GM18507 (cell line): ENCODE measurements around the gene OPTC.
"Not testable (repeated sequence)": the region's sequence is repeated elsewhere in the genome, so short reads cannot be mapped to it uniquely, and the experiment has no call there.

Experiments used
- DNase-seq: peaks from one replicate; pipeline ENCODE4 v3.0.0; 2011; ENCODE audit warnings: low read depth; ENCODE audit not compliant: insufficient read length; ENCODE audit errors: extremely low spot score
- FAIRE-seq: peaks from 2 replicates; lab custom pipeline; 2011; peaks lifted over from hg19 to GRCh38; lab: Jason Lieb, UNC

Gene OPTC

GRCh38 chr1:203464226-203464625 is 29.7 kb upstream of the OPTC start:
- DNase-seq: no peak
- no peak for FAIRE-seq

GRCh38 chr1:203464743-203465142 is 29.2 kb upstream of the OPTC start:
- no peak for DNase-seq
- no peak for FAIRE-seq

- no peak for DNase-seq
- FAIRE-seq: no peak
These were observed 28.7 kb upstream of the OPTC start for GRCh38 chr1:203465146-203465798.

GRCh38 chr1:203465948-203466347 is 28.0 kb upstream of the OPTC start:
- no peak for FAIRE-seq
- DNase-seq: no peak

DNA sequence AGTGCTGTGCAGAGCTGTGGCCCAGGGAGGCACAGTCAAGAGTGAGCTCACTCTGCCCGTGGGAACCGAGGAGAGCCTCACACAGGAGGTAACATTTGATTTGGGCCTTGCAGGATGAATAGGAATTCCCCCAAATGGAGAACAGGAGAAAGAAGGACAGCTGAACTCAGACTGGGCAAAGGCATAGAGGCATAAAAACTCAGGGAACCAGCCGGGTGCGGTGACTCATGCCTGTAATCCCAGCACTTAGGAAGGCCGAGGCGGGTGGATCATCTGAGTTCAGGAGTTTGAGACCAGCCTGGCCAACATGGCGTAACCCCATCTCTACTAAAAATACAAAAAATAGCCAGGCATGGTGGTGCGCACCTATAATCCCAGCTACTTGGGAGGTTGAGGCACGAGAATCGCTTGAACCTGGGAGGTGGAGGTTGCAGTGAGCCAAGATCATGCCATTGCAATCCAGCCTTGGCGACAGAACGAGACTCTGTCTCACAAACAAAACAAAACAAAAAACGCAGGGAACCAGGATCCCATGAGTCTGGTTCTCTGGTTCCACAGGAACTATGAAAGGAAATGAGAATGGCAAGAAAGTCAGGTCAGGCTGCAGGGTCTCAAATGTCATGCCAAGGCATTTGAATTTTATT is 26.9 kb upstream of the OPTC start:
- not testable (repeated sequence) for DNase-seq, FAIRE-seq

DNA sequence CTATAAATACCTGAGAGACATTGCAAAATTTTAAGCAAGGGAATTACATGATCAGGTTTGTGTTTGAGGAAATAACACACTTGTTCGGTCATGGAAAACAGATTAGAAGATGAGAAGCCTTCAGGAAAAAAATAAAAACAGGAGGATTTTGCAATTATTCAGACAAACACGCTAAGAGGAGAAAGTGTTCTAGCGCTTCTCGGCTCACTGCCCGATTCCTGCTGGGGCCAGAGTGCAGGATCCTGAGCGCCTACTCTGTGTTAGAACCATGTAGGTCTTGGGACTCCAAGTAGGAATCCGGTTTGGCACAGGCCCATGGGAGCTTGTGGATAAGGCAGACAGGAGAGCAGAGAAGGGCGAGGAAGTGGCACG is 26.4 kb upstream of the OPTC start:
- no peak for DNase-seq
- no peak for FAIRE-seq

- DNase-seq (no peak), FAIRE-seq (no peak)
These were observed 25.6 kb upstream of the OPTC start for GRCh38 chr1:203468326-203468725.

DNA sequence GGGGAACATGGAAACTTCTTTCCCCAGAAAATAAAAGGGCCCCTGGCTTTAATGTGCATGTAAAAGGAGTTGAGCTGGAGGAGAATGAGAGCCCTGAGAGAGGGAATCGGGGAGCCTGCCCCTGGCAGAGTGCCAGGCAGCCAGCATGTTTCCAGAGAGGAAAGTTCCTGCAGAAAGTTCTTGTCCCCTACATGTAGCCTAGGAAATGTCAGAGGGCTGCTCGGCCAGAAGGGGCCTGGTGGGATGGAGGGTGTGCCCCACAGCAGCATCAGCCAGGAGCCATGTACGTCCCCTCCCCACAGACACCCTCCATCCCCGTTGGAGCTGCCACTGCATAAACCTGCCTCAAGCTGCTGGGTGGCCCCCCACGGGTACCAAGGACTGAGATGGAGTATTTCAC is 23.7 kb upstream of the OPTC start:
- DNase-seq (no peak), FAIRE-seq (no peak)

- DNase-seq (no peak), FAIRE-seq (no peak)
These were observed 22.1 kb upstream of the OPTC start for GRCh38 chr1:203471841-203472240.

DNA sequence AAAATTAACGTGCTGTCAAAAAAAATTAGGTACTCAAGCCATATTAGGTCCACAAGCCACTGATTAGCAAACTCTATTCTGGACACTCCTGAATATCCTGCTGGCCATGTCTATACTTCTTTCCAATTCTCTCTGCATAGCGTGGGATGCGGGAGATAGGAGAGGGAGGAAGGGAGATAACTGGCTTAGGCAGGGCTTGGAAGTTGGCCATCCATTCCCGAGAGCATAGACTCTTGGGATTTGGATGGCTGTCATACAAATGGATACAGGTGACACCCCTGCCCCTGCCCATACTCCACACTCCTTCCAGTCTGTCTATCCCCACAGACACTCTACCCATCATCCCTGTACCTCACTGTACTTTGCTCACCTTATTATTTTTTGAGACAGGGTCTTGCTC is 20.7 kb upstream of the OPTC start:
- no peak for FAIRE-seq
- no peak for DNase-seq

DNA sequence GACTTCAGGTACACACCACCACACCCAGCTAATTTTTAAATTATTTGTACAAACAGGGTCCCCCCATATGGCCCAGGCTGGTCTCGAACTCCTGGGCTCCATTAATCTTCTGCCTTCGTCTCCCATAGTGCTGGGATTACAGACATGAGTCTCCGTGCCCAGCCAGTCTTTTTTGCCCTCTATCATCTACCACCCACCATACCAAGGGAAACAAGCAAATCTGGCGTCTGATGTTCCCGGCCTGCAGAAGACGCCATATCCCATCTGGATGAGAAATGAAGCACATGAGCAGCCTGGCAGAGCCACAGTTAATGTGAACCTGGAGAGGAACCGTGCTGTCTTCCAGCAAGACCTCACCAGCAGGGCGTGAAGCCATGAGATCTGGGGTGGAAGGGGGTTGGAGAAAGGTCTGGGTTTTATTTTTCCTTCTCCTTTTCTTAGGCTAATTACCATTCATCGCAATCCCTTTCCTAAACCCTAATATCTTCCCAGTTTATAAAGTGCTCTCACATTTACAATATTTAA is 20.1 kb upstream of the OPTC start:
- no peak for FAIRE-seq
- DNase-seq: no peak

- FAIRE-seq (no peak), DNase-seq (no peak)
These were observed 18.7 kb upstream of the OPTC start, which contains the start of gene PRELP for GRCh38 chr1:203475012-203475981. PRELP (plus strand) TSS chr1:203475806; CDS start chr1:203483185, 7,379 bp downstream.

- no peak for FAIRE-seq
These were observed 17.6 kb upstream of the OPTC start for GRCh38 chr1:203476216-203476814.

GRCh38 chr1:203477748-203478147 is 16.2 kb upstream of the OPTC start:
- FAIRE-seq: no peak
- no peak for DNase-seq

More at GRCh38 chr1:203476216-203476814, 17.6 kb upstream of the OPTC start:
- DNase-seq: no peak

DNA sequence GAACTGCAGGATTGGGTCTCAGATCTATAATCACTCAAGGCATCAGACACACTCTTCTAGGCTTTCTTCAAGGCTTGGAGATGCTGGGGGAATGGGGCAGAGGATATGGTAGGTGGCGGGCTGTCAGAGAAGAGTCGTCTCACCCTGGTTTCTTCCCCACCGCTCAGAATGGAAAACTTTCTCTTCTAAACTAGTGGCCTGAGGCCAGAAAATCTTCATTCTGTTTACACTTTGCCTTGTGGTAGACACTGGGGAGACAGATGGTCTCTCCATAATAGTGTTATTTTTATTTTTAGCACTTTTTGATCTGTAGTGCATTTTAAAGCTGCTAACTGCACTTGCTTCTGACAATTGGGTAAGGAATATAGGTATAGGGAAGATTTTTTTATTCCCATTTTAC is 15.7 kb upstream of the OPTC start:
- no peak for DNase-seq
- no peak for FAIRE-seq

DNA sequence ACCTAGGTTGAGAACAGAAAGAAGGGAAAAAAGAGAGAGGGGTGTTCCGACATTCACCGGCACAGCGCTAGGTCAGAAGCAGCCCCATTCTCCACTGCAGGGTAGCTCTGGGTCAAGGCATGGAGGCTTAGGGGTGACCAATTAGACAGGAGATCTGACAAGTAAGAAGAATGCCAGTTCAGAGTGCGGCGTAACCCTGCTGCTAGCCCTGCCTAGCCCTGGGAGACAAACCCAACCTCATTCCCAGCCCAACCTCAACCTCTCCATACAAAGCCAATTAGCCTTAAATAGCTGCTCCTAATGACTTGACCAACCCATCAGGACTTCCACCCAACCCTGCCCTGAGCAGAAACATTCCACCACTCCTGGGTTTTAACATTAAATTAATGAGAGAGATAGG is 15.0 kb upstream of the OPTC start:
- FAIRE-seq (no peak), DNase-seq (no peak)

GRCh38 chr1:203479646-203480045 is 14.3 kb upstream of the OPTC start:
- DNase-seq: no peak
- FAIRE-seq: no peak

DNA sequence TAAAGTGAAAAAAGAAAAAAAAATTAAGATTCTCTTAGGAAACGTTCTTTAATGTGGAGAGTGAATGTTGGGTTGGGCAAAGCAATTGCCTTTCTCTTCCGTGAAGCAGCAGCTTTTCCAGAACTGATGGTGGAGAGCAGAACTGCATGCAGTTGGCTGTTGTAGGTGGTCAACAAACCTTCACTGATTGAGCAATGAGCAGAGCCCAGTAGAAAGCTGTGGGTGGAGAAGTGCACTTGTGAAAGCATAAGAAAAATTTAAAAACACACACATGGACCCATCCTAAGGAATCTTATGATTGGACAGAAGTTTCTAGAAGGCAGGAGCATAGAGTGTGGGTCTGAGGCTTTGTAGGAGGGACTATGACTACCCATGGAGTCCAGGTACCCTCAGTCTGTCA is 13.9 kb upstream of the OPTC start:
- no peak for FAIRE-seq
- no peak for DNase-seq

GRCh38 chr1:203480525-203481084 is 13.3 kb upstream of the OPTC start:
- DNase-seq (no peak), FAIRE-seq (no peak)
